MM.1S (cell line): ENCODE results near the gene HMGN1.

Experiments used
- DNase-seq: peaks from one replicate; pipeline ENCODE4 v3.0.0-alpha.2; 2015
- H2AFZ ChIP-seq: fragments of 300-600 bp; sonication (generic); 2 replicates; pipeline ENCODE4 v1.6.0; 2016; ENCODE audit warnings: antibody characterized with exemption, low read length
- H3F3A ChIP-seq: fragments of 300-600 bp; sonication (generic); 2 replicates; pipeline ENCODE4 v1.6.1; 2016; ENCODE audit warnings: mild to moderate bottlenecking, antibody characterized with exemption, low read length, moderate library complexity, mixed read lengths; ENCODE audit not compliant: insufficient read depth
- H3K27ac ChIP-seq: fragments of 300-600 bp; sonication (generic); 2 replicates; pipeline ENCODE4 v1.5.1; 2016; ENCODE audit warnings: mild to moderate bottlenecking, low read length
- H3K27me3 ChIP-seq: fragments of 300-600 bp; sonication (generic); replicated peaks from 2 replicates; pipeline ENCODE4 v1.6.0; 2016; ENCODE audit warnings: low read length; ENCODE audit not compliant: insufficient read depth
- H3K36me3 ChIP-seq: fragments of 300-600 bp; sonication (generic); replicated peaks from 2 replicates; pipeline ENCODE4 v1.6.1; 2016; ENCODE audit warnings: mild to moderate bottlenecking, low read length, mixed read lengths; ENCODE audit not compliant: insufficient read depth
- H3K4me1 ChIP-seq: fragments of 300-600 bp; sonication (generic); 2 replicates; pipeline ENCODE4 v1.6.1; 2016; ENCODE audit warnings: low read length, mixed read lengths
- H3K4me2 ChIP-seq: fragments of 300-600 bp; sonication (generic); 2 replicates; pipeline ENCODE4 v1.6.0; 2016; ENCODE audit warnings: low read depth, low read length
- H3K4me3 ChIP-seq: fragments of 300-600 bp; sonication (generic); 2 replicates; pipeline ENCODE4 v1.5.1; 2016; ENCODE audit warnings: low read length, mixed read lengths
- H3K79me2 ChIP-seq: fragments of 300-600 bp; sonication (generic); 2 replicates; pipeline ENCODE4 v1.6.1; 2016; ENCODE audit warnings: mixed run types, low read length, mixed read lengths
- H3K9ac ChIP-seq: fragments of 300-600 bp; sonication (generic); 2 replicates; pipeline ENCODE4 v1.6.1; 2016; ENCODE audit warnings: low read length, mixed read lengths
- H3K9me2 ChIP-seq: fragments of 300-600 bp; sonication (generic); replicated peaks from 2 replicates; pipeline ENCODE4 v1.6.1; 2016; ENCODE audit warnings: mild to moderate bottlenecking, low read length, mixed read lengths; ENCODE audit not compliant: insufficient read depth
- H3K9me3 ChIP-seq: fragments of 300-600 bp; sonication (generic); replicated peaks from 2 replicates; pipeline ENCODE4 v1.6.1; 2016; ENCODE audit warnings: mild to moderate bottlenecking, low read length, mixed read lengths; ENCODE audit not compliant: insufficient read depth
- H4K20me1 ChIP-seq: fragments of 300-600 bp; sonication (generic); 2 replicates; pipeline ENCODE4 v1.6.1; 2016; ENCODE audit warnings: mild to moderate bottlenecking, low read length, moderate library complexity, mixed read lengths; ENCODE audit not compliant: insufficient read depth
- EZH2 ChIP-seq: fragments of 300-600 bp; sonication (generic); optimal IDR thresholded peaks from 2 replicates; pipeline ENCODE3; 2017; ENCODE audit warnings: low read depth, mild to moderate bottlenecking, antibody characterized with exemption, low read length, mixed read lengths
- EZH2phosphoT487 ChIP-seq: fragments of 300-600 bp; sonication (generic); IDR thresholded peaks from 2 replicates; pipeline ENCODE4 v1.6.1; 2018; ENCODE audit warnings: antibody characterized with exemption, low read length
- TF ChIP-seq, protein P1 (sequence below): fragments of 300-600 bp; sonication (generic); IDR thresholded peaks from 2 replicates; pipeline ENCODE4 v1.5.1; 2016; ENCODE audit warnings: antibody characterized with exemption, low read length, mixed read lengths

HMGN1 gene

DNA sequence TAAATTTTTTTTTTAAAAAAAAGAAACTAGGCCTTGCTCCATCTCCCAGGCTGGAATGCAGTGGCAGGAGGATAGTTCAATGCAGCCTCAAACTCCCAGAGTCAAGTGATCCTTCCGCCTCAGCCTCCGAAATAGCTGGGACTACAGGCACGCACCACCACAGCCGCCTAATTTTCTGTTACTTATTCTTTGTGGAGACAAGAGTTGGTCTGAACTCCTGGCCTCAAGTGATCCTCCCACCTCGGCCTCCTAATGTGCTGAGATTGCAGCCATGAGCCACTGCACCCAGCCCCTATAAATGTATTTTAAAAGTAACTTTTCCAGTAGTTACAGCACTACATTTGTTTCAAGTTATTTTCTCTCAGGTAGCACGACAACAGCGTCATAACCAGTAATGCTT, 37.7 kb downstream of the HMGN1 start:
- Histone ChIP-seq H3K9ac (no peak overlapping the region), H3K27ac (no peak overlapping the region), H3K79me2 (peaks cover 64% of the 10 kb centered on the region)

DNA sequence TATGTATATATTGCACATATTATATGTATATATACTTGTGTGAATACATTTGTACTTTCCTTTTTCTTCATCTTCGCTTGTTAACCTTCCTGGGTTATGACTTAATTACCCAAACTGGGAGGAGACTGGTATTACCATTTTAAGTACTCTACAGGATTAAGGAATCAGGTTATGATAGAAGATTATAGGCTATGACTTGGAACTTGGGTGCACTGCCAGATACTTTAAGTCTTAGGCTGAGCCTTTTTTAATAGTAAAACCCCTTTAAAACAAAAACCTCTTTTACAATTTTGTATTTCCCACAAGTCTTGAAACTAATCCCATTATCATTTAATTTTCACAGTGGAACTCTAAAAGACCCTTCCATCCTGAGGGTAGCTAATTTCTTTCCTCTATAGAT, 41.4 kb downstream of the HMGN1 start:
- no peaks in the 10 kb centered on the region for H3K9me2 ChIP-seq
- peaks cover 6% of the 10 kb centered on the region for H3F3A ChIP-seq
- no peak overlapping the region for H3K27ac ChIP-seq
- no peaks in the 10 kb centered on the region for H3K9me3 ChIP-seq
- no peaks in the 10 kb centered on the region; the same call in 1 of the 2 replicates for H3K36me3 ChIP-seq
- H3K9ac ChIP-seq = no peak overlapping the region
- no peaks in the 10 kb centered on the region for H4K20me1 ChIP-seq
- TF ChIP-seq EZH2 (no peak), EZH2phosphoT487 (no peak)
- TF ChIP-seq, protein P1, sequence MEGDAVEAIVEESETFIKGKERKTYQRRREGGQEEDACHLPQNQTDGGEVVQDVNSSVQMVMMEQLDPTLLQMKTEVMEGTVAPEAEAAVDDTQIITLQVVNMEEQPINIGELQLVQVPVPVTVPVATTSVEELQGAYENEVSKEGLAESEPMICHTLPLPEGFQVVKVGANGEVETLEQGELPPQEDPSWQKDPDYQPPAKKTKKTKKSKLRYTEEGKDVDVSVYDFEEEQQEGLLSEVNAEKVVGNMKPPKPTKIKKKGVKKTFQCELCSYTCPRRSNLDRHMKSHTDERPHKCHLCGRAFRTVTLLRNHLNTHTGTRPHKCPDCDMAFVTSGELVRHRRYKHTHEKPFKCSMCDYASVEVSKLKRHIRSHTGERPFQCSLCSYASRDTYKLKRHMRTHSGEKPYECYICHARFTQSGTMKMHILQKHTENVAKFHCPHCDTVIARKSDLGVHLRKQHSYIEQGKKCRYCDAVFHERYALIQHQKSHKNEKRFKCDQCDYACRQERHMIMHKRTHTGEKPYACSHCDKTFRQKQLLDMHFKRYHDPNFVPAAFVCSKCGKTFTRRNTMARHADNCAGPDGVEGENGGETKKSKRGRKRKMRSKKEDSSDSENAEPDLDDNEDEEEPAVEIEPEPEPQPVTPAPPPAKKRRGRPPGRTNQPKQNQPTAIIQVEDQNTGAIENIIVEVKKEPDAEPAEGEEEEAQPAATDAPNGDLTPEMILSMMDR = no peak
- H3K27me3 ChIP-seq = no peaks in the 10 kb centered on the region
- H3K4me3 ChIP-seq = no peak overlapping the region
- no peak overlapping the region for H3K4me2 ChIP-seq
- peaks cover 6% of the 10 kb centered on the region for H3K4me1 ChIP-seq
- H2AFZ ChIP-seq = no peak overlapping the region
- DNase-seq = no peak
- peaks cover 61% of the 10 kb centered on the region for H3K79me2 ChIP-seq

More for the DNA sequence above, 37.7 kb downstream of the HMGN1 start:
- no peak for DNase-seq
- TF ChIP-seq, protein P1 = no peak
- TF ChIP-seq EZH2phosphoT487 (no peak), EZH2 (no peak)
- Histone ChIP-seq H3F3A (peaks cover 20% of the 10 kb centered on the region), H4K20me1 (no peaks in the 10 kb centered on the region), H3K4me3 (no peak overlapping the region), H3K4me1 (peaks cover 18% of the 10 kb centered on the region), H3K4me2 (no peak overlapping the region), H3K9me3 (no peaks in the 10 kb centered on the region), H3K27me3 (no peaks in the 10 kb centered on the region), H3K36me3 (no peaks in the 10 kb centered on the region; the same call in 1 of the 2 replicates), H2AFZ (no peak overlapping the region), H3K9me2 (no peaks in the 10 kb centered on the region)

DNA sequence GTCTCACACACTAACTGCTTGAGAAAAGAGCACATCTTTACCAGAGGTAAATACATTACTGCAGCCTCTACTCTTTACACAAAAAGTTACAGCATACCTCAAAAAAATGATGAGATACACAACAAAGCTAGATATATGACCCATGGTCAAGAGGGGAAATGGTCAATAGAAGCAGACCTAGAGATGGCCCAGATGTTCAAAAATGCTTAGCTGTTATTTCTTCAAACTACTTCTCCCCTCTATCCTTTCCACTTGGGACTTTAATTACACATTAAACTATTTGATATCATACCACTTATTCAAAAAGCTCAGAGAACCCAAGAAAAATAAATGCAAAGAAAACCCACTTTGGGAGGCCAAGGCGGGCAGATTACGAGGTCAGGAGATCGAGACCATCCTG, 48.3 kb downstream of the HMGN1 start:
- Histone ChIP-seq H3K9me3 (no peaks in the 10 kb centered on the region), H2AFZ (no peak overlapping the region), H3F3A (no peaks in the 10 kb centered on the region), H3K9me2 (no peaks in the 10 kb centered on the region), H3K36me3 (peaks cover 2% of the 10 kb centered on the region; the same call in 1 of the 2 replicates), H3K9ac (no peak overlapping the region), H3K27ac (no peak overlapping the region), H3K4me2 (no peak overlapping the region), H3K4me1 (no peaks in the 10 kb centered on the region), H3K27me3 (no peaks in the 10 kb centered on the region), H3K79me2 (peaks cover 47% of the 10 kb centered on the region), H3K4me3 (no peak overlapping the region), H4K20me1 (0 out of 2 replicates have a peak, but pooled peaks cover 6% of the 10 kb centered on the region)
- TF ChIP-seq EZH2 (no peak), EZH2phosphoT487 (no peak)
- TF ChIP-seq, protein P1 = no peak
- DNase-seq = no peak
